ENCODE results near the gene SFXN3.

Gene SFXN3

GRCh38 chr10:101035916-101036702 is 5.1 kb downstream of the SFXN3 start:
- in situ Hi-C loops (cut with MboI; ENCODE audit: low pct_unique_long_range_greater_than_20kb, low sequenced_read_pairs, unreplicated experiment) = no loop called here
- no peak for DNase-seq (ENCODE audit: low spot score)
- TF ChIP-seq CTCF (IDR thresholded peaks at IDR 0.05; ENCODE audit: extremely low read depth, insufficient read depth, missing control alignments) = no peak

GRCh38 chr10:101036726-101037125 is 5.7 kb downstream of the SFXN3 start:
- in situ Hi-C loops (cut with MboI; ENCODE audit: low pct_unique_long_range_greater_than_20kb, low sequenced_read_pairs, unreplicated experiment) = no loop called here

GRCh38 chr10:101038484-101038883 is 7.5 kb downstream of the SFXN3 start:
- in situ Hi-C loops (cut with MboI; ENCODE audit: low pct_unique_long_range_greater_than_20kb, low sequenced_read_pairs, unreplicated experiment) = no loop called here
- DNase-seq (ENCODE audit: low spot score) = no peak
- no peak for TF ChIP-seq CTCF (IDR thresholded peaks at IDR 0.05; ENCODE audit: extremely low read depth, insufficient read depth, missing control alignments)

More at GRCh38 chr10:101036726-101037125, 5.7 kb downstream of the SFXN3 start:
- TF ChIP-seq CTCF (IDR thresholded peaks at IDR 0.05; ENCODE audit: extremely low read depth, insufficient read depth, missing control alignments) = no peak
- DNase-seq (ENCODE audit: low spot score) = no peak

- DNase-seq (ENCODE audit: low spot score) = no peak
- TF ChIP-seq CTCF (IDR thresholded peaks at IDR 0.05; ENCODE audit: extremely low read depth, insufficient read depth, missing control alignments) = no peak
- in situ Hi-C loops (cut with MboI; ENCODE audit: low pct_unique_long_range_greater_than_20kb, low sequenced_read_pairs, unreplicated experiment) = no loop called here
These were observed 9.0 kb downstream of the SFXN3 start for GRCh38 chr10:101040061-101040460.

GRCh38 chr10:101040851-101041250 is 9.8 kb downstream of the SFXN3 start:
- in situ Hi-C loops (cut with MboI; ENCODE audit: low pct_unique_long_range_greater_than_20kb, low sequenced_read_pairs, unreplicated experiment) = no loop called here
- no peak for TF ChIP-seq CTCF (IDR thresholded peaks at IDR 0.05; ENCODE audit: extremely low read depth, insufficient read depth, missing control alignments)
- DNase-seq (ENCODE audit: low spot score) = no peak

GRCh38 chr10:101041252-101041761 is 10.3 kb downstream of the SFXN3 start:
- TF ChIP-seq CTCF (IDR thresholded peaks at IDR 0.05; ENCODE audit: extremely low read depth, insufficient read depth, missing control alignments) = peak; percentile 85
- DNase-seq (ENCODE audit: low spot score) = peak; percentile 86
- in situ Hi-C loops (cut with MboI; ENCODE audit: low pct_unique_long_range_greater_than_20kb, low sequenced_read_pairs, unreplicated experiment) = no loop called here
